ENCODE data around the gene FBXL4. TPM values are rescaled to one million over a fixed set of nuclear protein-coding genes. Genes with fewer than 3 reads are reported as not detected.

The FBXL4 gene
- total RNA-seq, 2 donors from 2014 or later = 16.5 to 19.0 TPM

Other genes starting within 250 kb of the FBXL4 start
- not detected for gene POU3F2, start 113.4 kb downstream of the FBXL4 start, total RNA-seq

All from activated T-cell treated with anti-CD3 and anti-CD28 coated beads, Interleukin-2, amount 50 U/mL, for 72 hours (primary cell).